Prostate gland (tissue), 2 donors: ENCODE results near the gene PSMF1.

Experiments used
- POLR2A ChIP-seq: fragments of 450-650 bp; IDR thresholded peaks from one replicate; pipeline ENCODE4 v1.6.1; 2016; ENCODE audit warnings: antibody characterized with exemption, mild to moderate bottlenecking
- POLR2AphosphoS5 ChIP-seq: sonication (generic); formaldehyde crosslinking; IDR thresholded peaks from one replicate; pipeline ENCODE4 v1.6.1; 2017; ENCODE audit warnings: antibody characterized with exemption
- TF ChIP-seq, protein P1 (sequence below), 4 experiments: fragments of 200-600 bp in 2 of 4; fragments of 450-650 bp in 2 of 4; sonication (generic) in 2 of 4; IDR thresholded peaks; 1 replicate in 3 of 4; 2 replicates in 1 of 4; pipeline ENCODE4 v1.5.1; 2016 to 2019; ENCODE audit warnings: antibody characterized with exemption in 4 of 4, mild to moderate bottlenecking in 2 of 4, moderate library complexity in 2 of 4

DNA sequence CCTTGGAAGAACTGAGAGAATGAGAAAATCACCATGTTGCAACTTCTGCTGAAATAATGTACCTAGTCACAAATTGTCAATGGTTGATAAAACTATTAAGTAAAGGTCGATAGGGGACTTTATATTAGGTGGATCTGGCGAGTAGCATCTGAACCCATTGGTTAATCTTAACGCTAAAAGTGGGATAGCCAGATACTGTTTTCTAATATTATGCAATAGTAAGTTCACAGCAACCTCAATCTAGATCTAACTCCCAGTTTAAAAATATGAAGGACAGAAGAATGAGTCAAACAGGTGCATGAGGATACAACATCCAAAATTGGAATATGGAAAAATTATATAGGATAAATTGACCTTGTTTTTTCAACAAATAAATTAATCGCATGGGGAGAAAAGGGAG, 18.8 kb downstream of the PSMF1 start:
- TF ChIP-seq, protein P1, sequence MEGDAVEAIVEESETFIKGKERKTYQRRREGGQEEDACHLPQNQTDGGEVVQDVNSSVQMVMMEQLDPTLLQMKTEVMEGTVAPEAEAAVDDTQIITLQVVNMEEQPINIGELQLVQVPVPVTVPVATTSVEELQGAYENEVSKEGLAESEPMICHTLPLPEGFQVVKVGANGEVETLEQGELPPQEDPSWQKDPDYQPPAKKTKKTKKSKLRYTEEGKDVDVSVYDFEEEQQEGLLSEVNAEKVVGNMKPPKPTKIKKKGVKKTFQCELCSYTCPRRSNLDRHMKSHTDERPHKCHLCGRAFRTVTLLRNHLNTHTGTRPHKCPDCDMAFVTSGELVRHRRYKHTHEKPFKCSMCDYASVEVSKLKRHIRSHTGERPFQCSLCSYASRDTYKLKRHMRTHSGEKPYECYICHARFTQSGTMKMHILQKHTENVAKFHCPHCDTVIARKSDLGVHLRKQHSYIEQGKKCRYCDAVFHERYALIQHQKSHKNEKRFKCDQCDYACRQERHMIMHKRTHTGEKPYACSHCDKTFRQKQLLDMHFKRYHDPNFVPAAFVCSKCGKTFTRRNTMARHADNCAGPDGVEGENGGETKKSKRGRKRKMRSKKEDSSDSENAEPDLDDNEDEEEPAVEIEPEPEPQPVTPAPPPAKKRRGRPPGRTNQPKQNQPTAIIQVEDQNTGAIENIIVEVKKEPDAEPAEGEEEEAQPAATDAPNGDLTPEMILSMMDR (IDR thresholded peaks at IDR 0.05) = no peak
- TF ChIP-seq POLR2A (no peak), POLR2AphosphoS5 (no peak)
